AG04449 (cell line): Measurements from ENCODE around the gene APOO.

ENCODE experiments used
- CTCF ChIA-PET: fragments of 350-600 bp; formaldehyde crosslinking; extraction: SDS; loops from one replicate; lab custom pipeline; 2021; ENCODE audit warnings: antibody characterized with exemption; lab: Yijun Ruan, JAX
- POLR2A ChIA-PET: fragments of 400-600, 350-600 bp; formaldehyde crosslinking; extraction: SDS; loops from one replicate; lab custom pipeline; 2020; ENCODE audit warnings: antibody characterized with exemption, inconsistent platforms; lab: Yijun Ruan, JAX
- DNase-seq: peaks from one replicate; pipeline ENCODE4 v3.0.0-alpha.2; 2010; ENCODE audit warnings: low read depth, low spot score
- H3K4me3 ChIP-seq: 2 replicates; pipeline ENCODE4 v1.5.1; 2011; ENCODE audit warnings: low read depth, mild to moderate bottlenecking, control low read depth, low read length
- CTCF ChIP-seq: IDR thresholded peaks from one replicate; pipeline ENCODE4 v1.5.1; 2011; ENCODE audit warnings: mild to moderate bottlenecking, moderate library complexity, low read length, control low read depth, inconsistent platforms; ENCODE audit not compliant: insufficient read depth; ENCODE audit errors: missing control alignments

APOO gene

GRCh38 chrX:23945206-23945605, 37.5 kb upstream of the APOO start:
- no peak for TF ChIP-seq CTCF
- H3K4me3 ChIP-seq = no peak overlapping the region
- POLR2A ChIA-PET = no interaction called here
- no peak for DNase-seq
- CTCF ChIA-PET = no interaction called here

GRCh38 chrX:23944234-23944633, 36.5 kb upstream of the APOO start:
- DNase-seq = no peak
- CTCF ChIA-PET = no interaction called here
- TF ChIP-seq CTCF = no peak
- H3K4me3 ChIP-seq = no peak overlapping the region
- POLR2A ChIA-PET = no interaction called here

- DNase-seq = no peak
- no peak overlapping the region for H3K4me3 ChIP-seq
- TF ChIP-seq CTCF = no peak
- ChIA-PET POLR2A (no interaction called here), CTCF (no interaction called here)
These were observed 31.5 kb upstream of the APOO start for GRCh38 chrX:23939203-23939602.

GRCh38 chrX:23938690-23939089, 31.0 kb upstream of the APOO start:
- no peak for DNase-seq
- TF ChIP-seq CTCF = no peak
- ChIA-PET POLR2A (no interaction called here), CTCF (interaction anchor here (0.6 kb wide), 1 partner anchor 24 kb away, joined by 3 read pairs; no protein-coding TSS in a partner anchor)
- no peak overlapping the region for H3K4me3 ChIP-seq

GRCh38 chrX:23937100-23937499, 29.4 kb upstream of the APOO start:
- no peak overlapping the region for H3K4me3 ChIP-seq
- TF ChIP-seq CTCF = no peak
- ChIA-PET CTCF (no interaction called here), POLR2A (no interaction called here)
- DNase-seq = no peak

- ChIA-PET POLR2A (no interaction called here), CTCF (no interaction called here)
- no peak overlapping the region for H3K4me3 ChIP-seq
- TF ChIP-seq CTCF = no peak
- no peak for DNase-seq
These were observed 28.4 kb upstream of the APOO start for GRCh38 chrX:23936180-23936579.
